ENCODE data around the gene KRTAP21-2. TPM values are rescaled to one million over a fixed set of nuclear protein-coding genes. Genes with fewer than 3 reads are reported as not detected.

KRTAP21-2 gene
- not detected for total RNA-seq

DNA sequence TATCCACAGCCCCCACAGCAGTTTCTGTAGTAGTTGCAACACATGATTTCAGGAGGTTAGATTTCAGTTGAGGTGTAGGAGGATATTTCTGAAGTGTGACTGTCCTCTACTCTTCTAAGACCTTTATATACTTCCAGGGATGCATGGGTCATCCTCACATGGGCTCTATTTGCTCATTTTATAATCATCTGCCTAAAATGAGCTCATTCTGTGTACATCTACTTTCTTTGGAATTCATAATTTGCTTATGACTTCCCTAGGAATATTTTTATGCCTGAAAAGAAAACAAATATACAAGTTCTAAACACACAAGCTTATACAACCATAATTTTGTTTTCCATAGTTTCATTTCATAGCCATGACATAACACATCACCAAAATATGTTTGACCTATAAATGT, at the start of gene KRTAP21-2:
TSS of gene KRTAP21-2 (minus strand) at position 101 of the 400 bp plus-strand sequence. CDS start at position 44, 57 bp downstream.
- Histone ChIP-seq H3K4me1 (no peaks in the 10 kb centered on the region), H3K36me3 (no peaks in the 10 kb centered on the region), H3K9me3 (no peaks in the 10 kb centered on the region), H3K27ac (no peak within 1 kb of the TSS), H3K27me3 (no peaks in the 10 kb centered on the region), H3K4me3 (no peak within 1 kb of the TSS)
- TF ChIP-seq, protein P1, sequence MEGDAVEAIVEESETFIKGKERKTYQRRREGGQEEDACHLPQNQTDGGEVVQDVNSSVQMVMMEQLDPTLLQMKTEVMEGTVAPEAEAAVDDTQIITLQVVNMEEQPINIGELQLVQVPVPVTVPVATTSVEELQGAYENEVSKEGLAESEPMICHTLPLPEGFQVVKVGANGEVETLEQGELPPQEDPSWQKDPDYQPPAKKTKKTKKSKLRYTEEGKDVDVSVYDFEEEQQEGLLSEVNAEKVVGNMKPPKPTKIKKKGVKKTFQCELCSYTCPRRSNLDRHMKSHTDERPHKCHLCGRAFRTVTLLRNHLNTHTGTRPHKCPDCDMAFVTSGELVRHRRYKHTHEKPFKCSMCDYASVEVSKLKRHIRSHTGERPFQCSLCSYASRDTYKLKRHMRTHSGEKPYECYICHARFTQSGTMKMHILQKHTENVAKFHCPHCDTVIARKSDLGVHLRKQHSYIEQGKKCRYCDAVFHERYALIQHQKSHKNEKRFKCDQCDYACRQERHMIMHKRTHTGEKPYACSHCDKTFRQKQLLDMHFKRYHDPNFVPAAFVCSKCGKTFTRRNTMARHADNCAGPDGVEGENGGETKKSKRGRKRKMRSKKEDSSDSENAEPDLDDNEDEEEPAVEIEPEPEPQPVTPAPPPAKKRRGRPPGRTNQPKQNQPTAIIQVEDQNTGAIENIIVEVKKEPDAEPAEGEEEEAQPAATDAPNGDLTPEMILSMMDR (IDR thresholded peaks at IDR 0.05) = no peak
- TF ChIP-seq POLR2AphosphoS5 (IDR thresholded peaks at IDR 0.05) = no peak
- no peak for TF ChIP-seq POLR2A (IDR thresholded peaks at IDR 0.05)
- DNase-seq (ENCODE audit: low spot score in 2 of 2) = no peak
- intact Hi-C loops (cut with DNase I; ENCODE audit: low total_unique reads) = loop anchor here (5.0 kb wide), 1 partner anchor 135 kb away; the partner anchor contains the start of gene KRTAP11-1

DNA sequence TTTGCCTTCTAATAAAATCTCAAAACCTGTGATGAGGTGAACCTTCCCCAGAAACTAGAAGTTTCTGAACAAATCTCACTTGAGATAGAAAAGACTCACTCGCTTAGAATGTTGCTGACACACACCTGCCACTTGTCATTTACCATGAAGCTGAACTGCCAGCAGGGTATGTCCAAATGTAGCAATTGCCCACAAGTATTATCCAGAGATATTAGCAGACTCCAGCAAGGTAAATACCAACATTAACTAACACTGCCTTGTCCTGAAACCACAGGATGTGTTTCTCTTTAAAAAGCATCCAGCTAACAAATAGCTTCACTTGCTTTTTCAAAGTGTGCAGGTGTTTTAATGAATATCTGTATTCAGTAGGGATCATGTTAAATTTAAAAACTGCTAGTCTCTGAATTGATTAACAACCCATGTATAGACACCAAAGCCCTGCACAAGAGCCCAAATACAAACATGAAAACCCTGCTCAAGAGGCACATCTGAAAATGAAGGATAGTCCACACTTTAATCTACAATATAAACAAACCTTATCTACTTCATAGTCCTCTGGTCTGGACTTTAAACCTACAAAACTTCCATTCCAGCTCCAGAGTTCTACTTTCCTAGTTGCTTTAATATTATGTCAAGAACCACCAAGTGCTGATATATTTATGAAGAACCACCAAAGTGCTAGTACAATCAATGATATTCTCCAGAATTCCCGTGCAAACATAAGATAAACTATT, 46.7 kb upstream of the KRTAP21-2 start:
- Histone ChIP-seq H3K36me3 (no peaks in the 10 kb centered on the region), H3K27ac (no peak overlapping the region), H3K4me3 (no peak overlapping the region), H3K9me3 (no peaks in the 10 kb centered on the region), H3K4me1 (no peaks in the 10 kb centered on the region), H3K27me3 (no peaks in the 10 kb centered on the region)
- TF ChIP-seq POLR2AphosphoS5 (IDR thresholded peaks at IDR 0.05) (no peak), POLR2A (IDR thresholded peaks at IDR 0.05) (no peak)
- TF ChIP-seq, protein P1 (IDR thresholded peaks at IDR 0.05) = no peak
- intact Hi-C loops (cut with DNase I; ENCODE audit: low total_unique reads) = no loop called here
- DNase-seq (ENCODE audit: low spot score in 2 of 2) = no peak

DNA sequence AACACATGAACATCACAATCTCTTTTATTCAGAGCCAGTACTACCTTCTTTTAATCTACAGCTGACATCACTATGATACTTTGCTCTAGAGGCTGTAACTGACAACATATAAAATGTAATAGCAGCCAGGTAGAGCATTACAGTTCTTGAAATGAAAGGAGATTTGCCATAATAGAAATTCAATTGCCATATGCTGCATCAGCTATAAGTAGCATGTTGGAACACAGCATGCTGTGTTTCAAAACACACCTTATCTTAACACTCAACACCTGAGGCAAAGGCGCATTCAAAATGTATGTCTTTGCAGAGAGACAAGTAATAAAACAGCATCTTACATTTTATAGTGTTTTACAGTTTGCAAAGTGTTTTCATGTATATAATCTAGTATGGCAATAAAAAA, 32.2 kb upstream of the KRTAP21-2 start:
- TF ChIP-seq POLR2A (IDR thresholded peaks at IDR 0.05) (no peak), POLR2AphosphoS5 (IDR thresholded peaks at IDR 0.05) (no peak)
- TF ChIP-seq, protein P1 (IDR thresholded peaks at IDR 0.05) = no peak
- H3K4me1 ChIP-seq = no peaks in the 10 kb centered on the region
- DNase-seq (ENCODE audit: low spot score in 2 of 2) = no peak
- H3K9me3 ChIP-seq = no peaks in the 10 kb centered on the region
- no peak overlapping the region for H3K27ac ChIP-seq
- no peak overlapping the region for H3K4me3 ChIP-seq
- H3K36me3 ChIP-seq = no peaks in the 10 kb centered on the region
- intact Hi-C loops (cut with DNase I; ENCODE audit: low total_unique reads) = no loop called here
- H3K27me3 ChIP-seq = no peaks in the 10 kb centered on the region

DNA sequence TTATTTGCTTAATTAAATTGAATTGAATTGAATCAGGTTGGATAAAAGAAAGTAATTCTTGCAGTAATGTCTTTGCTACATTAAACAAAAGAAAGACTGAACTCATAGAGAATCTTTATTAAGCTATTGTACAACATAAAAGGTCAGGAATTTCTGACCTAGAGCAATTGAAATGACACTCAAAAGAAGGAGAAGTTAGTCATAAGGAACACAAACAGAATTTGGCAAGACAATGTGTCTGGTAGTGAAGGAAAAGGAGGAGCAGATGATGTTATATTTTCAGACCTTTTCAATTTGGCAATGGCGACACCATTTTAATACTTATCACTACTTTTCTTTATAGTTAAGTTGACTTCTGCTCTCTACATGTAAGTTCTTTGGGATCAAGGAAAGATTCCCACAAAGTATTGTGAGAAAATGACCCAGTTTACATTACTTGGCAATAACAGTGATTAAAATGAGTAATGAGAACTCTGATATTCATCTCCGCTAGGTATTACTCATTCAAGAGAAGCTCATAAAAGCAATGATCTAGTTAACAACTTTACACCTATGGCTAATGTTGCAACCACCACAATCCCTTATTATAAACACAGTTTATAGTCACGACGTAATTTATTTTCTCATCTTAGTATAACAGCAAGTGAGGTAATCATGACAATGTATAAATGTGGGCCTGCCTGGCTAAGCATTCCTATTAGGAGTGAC, 22.8 kb upstream of the KRTAP21-2 start:
- Histone ChIP-seq H3K27ac (no peak overlapping the region), H3K4me1 (no peaks in the 10 kb centered on the region), H3K4me3 (no peak overlapping the region), H3K9me3 (no peaks in the 10 kb centered on the region), H3K27me3 (no peaks in the 10 kb centered on the region), H3K36me3 (no peaks in the 10 kb centered on the region)
- no peak for DNase-seq (ENCODE audit: low spot score in 2 of 2)
- intact Hi-C loops (cut with DNase I; ENCODE audit: low total_unique reads) = no loop called here
- TF ChIP-seq, protein P1 (IDR thresholded peaks at IDR 0.05) = no peak
- no peak for TF ChIP-seq POLR2AphosphoS5 (IDR thresholded peaks at IDR 0.05)
- TF ChIP-seq POLR2A (IDR thresholded peaks at IDR 0.05) = no peak

DNA sequence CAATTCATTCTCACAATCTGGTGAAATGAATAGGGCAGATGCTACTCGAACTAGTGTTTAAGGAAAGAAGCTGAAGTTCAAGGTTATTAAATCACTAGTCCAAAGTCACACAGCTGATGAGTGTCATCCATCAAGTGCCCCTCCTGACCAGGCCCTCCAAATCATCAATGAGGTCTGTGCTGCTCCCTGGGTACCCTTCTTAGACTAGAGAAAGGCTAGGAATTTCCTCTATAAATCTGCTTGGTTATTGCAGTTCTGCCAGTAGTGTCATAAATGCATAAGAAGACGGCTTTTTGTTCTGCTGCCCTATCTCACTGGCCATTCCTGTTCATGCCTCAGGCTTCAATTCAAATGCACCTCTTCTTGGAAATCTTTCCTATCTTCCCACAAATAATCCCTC, 13.7 kb upstream of the KRTAP21-2 start:
- intact Hi-C loops (cut with DNase I; ENCODE audit: low total_unique reads) = no loop called here
- Histone ChIP-seq H3K27me3 (no peaks in the 10 kb centered on the region), H3K4me3 (no peak overlapping the region), H3K36me3 (no peaks in the 10 kb centered on the region), H3K27ac (no peak overlapping the region), H3K4me1 (no peaks in the 10 kb centered on the region), H3K9me3 (no peaks in the 10 kb centered on the region)
- TF ChIP-seq, protein P1 (IDR thresholded peaks at IDR 0.05) = no peak
- TF ChIP-seq POLR2AphosphoS5 (IDR thresholded peaks at IDR 0.05) = no peak
- TF ChIP-seq POLR2A (IDR thresholded peaks at IDR 0.05) = no peak
- no peak for DNase-seq (ENCODE audit: low spot score in 2 of 2)

Data from breast epithelium (tissue), 4 donors.